GM18907 (cell line): ENCODE data around the gene PSMD11.
"Not testable (repeated sequence)": the region's sequence is repeated elsewhere in the genome, so short reads cannot be mapped to it uniquely, and the experiment has no call there.

Source experiments
- ATAC-seq: cut with Tn5 transposase; IDR thresholded peaks from one replicate; pipeline ENCODE4 v1.9.1; 2021; ENCODE audit warnings: mild to moderate bottlenecking, moderate library complexity; ENCODE audit not compliant: unreplicated experiment

PSMD11 gene

DNA sequence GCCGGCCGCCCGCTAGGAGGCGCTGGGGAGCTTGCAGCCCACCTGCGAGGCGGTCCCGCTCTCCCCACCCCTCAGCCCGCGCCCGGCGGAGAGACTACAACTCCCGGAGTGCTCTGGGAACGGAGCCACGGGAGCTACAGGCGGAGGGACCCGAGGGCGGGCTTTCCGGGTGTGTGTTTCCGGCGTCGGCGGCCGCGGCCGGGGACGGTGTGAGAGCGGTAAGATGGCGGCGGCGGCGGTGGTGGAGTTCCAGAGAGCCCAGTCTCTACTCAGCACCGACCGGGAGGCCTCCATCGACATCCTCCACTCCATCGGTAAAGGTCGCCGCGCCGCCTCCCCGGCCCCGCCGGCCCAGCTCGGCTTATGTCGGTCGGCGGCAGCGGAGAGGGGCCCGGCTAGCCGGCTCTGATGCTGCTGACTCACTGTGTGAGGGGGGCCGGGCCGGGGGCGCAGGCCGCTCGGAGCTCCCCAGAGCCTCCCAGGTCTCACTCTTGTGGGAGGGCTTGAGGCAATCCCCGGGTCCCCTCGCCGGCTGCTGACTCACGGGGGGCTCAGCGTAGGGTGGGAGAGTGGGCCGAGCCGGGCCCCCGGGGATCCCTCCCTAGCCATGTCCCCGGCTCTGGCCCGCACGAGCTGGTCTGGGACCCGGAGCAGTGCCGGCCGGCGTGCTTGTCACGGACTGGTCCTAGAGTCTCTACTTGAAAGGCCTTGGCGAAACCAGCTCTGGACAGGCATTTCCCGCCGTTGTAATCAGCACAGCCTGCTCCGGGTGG is at the start of gene PSMD11:
Gene PSMD11 (plus strand): TSS at position 210 of the 773 bp plus-strand sequence. CDS start 14 bp downstream, at position 224.
- peak; percentile 92 for ATAC-seq

DNA sequence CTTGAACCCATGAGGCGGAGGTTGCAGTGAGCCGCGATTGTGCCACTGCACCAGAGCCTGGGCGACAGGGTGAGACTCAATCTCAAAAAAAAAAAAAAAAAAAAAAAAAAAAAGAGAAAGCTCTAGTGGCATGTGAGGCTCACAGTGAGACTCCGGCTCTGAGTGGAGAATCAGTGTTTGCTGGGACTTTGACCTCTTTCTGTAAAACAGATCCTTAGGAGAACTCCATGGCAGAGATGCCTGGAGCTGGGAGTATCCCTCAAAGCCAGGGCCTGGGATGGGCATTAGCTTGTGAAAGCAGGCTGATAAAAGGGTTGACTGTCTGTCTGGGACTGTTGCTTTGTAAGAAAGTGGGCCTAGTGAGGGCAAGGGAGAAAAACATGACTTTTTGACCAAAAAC is 48.0 kb upstream of the PSMD11 start:
- no peak for ATAC-seq

DNA sequence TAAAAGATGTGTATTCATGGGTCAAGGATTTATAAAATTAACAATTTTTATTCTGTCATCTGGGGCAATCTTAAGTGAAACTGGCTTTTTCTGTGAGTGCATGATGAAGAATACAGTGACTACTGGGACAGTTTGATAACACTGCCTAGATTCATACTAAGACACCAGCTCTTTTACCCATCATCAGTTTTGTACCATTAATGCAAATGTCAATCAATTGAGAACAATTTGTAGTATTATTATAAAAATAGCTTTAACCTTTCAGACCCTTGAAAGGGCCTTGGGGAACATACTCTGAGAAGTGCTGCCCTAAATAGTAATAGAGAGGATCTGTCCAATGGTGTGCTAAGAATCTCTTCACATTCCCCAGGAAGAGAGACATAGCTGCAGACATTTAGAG is 45.4 kb upstream of the PSMD11 start:
- no peak for ATAC-seq

DNA sequence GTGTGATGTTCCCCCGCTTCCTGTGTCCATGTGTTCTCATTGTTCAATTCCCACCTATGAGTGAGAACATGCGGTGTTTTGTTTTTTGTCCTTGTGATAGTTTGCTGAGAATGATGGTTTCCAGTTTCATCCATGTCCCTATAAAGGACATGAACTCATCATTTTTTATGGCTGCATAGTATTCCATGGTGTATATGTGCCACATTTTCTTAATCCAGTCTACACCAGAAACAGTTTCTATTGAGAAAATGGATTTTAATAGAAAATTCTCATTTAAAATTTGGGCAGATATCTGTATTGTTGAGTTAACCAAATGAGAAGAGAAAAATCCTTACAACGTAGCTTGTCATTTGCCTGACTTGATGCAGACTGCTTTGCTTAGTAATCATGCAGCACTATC is 34.2 kb upstream of the PSMD11 start:
- ATAC-seq: not testable (repeated sequence)

DNA sequence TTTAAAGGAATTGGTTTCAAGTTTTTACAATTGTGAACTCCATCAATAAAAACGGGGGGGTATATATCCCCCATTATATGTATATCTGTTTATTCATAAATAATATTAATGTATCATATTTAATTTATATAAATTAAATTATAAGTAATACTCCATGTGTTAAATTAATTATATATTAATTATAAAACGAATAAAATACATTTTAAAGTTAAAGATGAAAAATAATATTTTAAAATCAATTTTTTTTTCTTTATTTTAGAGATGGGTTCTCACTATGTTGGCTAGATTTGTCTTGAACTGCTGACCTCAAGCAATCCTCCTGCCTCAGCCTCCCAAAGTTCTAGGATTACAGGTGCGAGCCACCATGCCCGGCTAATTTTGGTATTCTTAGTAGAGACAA is 17.4 kb upstream of the PSMD11 start:
- no peak for ATAC-seq

DNA sequence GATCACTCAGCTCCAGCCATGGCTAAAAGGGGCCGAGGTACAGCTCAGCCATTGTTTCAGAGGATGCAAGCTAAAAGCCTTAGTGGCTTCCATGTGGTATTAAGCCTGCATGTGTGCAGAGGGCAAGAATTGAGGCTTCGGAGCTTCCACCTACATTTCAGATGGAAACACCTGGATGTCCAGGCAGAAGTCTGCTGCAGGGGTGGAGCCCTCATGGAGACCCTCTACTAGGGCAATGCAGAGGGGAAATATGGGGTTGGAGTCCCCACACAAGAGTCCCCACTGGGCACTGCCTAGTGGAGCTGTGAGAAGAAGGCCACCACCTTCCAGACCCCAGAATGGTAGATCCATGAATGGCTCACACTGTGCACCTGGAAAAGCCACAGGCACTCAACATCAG is 14.7 kb upstream of the PSMD11 start:
- ATAC-seq: no peak

DNA sequence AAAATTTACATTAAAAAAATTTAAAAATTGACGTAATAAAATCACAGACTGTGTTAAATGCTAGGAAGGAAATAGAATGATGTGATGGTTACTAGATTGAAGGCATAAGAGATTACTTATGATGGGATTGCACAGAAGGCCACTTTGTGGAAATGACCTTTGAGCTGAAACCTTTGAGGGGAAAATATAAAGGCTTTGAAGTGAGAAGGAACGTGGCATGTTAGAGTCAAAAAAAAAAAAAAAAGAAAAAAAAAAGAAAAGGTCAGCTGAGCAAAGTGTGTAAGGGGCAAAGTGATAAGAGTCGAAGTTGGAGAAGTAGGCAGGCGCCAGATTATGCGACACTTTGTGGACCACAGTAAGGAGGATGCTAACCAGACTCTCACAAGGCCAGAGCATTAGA is 3.6 kb upstream of the PSMD11 start:
- no peak for ATAC-seq

DNA sequence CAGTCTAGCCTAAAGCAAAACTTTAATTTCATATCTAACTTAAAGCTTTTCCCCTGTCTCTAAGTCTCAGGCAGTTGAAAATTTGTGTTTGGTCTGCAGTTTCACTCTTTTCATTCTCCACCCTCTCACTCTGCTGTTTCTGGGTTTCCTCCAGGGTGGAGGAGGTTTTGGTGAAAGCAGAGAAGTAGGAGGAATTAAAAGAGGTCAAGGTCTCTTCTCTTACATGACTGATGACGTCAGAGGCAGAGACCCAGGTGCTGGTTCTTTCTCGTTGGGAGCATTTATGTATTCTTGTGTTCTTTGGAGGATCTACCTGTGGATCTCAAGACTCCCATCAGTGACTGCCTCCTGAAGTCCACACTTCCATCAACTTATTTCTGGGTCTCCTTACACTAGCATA is 2.4 kb upstream of the PSMD11 start:
- ATAC-seq: no peak

DNA sequence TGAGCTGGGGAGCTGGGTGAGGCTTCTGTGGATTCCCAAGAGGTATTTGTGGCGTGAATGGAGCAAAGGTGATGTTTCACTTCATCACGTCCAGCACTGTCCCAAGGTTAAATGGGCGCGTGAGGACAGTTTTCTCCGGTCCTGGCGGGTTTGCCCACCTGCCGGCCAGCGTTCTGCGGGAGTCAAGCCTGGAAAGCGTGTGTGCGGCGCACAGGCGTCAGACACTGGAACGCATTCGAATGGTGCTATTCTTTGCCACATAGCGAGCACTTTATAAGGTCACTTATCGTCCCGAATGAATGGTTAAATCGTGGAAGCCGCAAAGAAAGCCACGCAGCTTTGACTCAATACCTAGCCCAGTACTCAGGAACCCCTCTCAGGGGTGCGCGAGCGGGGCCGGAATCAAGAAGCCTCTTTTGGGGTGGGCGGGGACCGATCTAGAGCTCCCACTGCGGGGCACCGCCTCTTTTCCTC is 446 bp upstream of the PSMD11 start:
- peak; percentile 1 for ATAC-seq

DNA sequence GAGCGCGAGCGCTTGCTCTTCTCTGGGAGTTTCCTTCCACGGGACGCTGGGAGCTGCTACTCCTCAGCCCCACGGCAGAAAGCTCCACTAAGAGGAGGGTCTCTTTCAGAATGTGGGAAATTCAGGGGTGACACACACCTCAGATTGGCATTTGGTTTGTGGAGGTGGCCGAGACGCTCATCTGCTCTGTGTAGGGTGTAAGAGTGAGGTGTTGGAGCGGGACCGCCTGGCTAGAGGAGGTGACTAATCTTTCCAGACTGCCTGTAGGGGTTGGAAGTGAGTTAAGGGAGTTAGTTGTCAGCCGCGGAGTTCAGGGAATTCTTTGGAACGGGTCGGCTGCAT is 735 bp downstream of the PSMD11 start:
- peak; percentile 26 for ATAC-seq

DNA sequence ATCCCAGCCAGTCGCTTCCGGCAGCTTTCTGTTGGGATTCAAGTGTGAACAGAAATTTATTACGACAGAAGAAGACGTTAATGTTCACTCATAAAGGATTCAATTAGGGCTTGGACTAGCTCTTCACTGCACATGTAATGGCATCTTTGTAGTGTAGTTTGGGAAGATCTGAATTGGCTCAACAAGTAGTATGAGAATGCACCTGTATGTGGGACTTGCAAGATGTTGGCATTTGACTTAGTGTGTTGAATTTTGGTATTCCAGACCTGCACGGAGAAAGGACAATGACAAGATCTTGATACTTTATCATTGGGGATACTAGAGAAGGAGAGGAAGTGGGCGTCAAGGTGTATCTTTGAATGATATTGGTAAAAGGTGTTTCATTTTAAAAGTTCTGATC is 1.2 kb downstream of the PSMD11 start:
- ATAC-seq: no peak

DNA sequence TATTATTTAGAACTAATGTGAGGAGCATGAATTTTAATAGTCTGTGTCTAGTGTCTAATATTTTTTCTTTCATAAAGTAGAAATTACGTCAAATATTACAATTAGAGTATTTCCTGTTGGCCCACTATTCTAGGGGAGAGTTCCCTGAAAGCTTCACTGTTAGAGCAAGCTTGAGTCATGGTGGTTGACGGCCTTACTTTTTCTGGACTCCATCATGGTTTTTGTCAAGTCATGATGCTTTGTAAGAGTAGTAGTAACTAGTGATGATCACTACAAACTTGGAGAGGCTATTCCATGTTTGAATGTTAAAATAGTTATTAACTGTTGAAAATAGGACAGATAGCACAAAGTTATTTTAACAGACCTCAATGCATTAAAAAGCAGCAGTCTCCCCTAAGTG is 1.7 kb downstream of the PSMD11 start:
- no peak for ATAC-seq

DNA sequence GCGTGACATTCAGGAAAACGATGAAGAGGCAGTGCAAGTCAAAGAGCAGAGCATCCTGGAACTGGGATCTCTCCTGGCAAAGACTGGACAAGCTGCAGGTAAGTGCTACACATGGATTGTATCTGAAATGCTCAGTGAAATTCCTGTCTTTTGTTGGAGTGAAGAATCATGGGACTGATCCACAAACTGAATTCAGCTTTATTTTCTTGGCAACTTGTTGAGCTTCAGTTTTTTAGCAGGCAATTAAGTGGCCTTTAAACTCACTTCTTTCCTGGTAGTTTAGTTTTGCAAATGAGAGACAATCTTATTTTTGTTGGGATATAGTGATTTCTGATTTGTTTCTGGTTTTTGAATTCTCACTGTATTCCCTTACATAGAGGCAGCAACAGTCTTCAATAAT is 2.6 kb downstream of the PSMD11 start:
- ATAC-seq: no peak

DNA sequence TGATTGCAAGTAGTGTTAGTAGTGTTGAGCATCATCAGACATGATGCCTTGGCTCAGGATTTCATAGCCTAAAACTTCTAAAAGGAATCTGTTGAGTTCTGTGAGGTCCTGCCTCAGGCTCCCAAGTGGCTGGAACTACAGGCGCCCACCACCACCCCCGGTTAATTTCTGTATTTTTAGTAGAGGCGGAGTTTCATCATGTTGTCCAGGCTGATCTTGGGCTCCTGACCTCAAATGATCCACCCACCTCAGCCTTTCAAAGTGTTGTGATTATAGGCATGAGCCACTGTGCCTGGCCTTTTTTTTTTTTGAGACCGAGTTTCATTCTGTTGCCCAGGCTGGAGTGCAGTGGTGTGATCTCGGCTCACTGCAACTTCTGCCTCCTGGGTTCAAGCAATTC is 5.7 kb downstream of the PSMD11 start:
- ATAC-seq: no peak

DNA sequence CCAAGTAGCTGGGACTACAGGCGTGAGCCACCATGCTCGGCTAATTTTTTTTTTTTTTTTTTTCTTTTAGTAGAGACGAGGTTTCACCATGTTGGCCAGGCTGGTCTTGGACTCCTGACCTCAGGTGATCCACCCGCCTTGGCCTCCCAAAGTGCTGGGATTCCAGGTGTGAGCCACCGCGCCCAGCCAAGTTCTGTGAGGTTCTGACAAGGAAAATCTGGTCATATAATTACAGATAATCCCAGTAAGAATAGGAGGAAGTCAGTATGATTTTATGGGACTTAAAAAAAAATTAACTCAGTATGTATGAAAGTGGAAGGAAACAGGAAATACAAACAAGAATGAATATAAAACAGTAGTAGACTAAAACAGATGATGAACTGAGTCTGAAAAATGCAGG is 6.1 kb downstream of the PSMD11 start:
- not testable (repeated sequence) for ATAC-seq

DNA sequence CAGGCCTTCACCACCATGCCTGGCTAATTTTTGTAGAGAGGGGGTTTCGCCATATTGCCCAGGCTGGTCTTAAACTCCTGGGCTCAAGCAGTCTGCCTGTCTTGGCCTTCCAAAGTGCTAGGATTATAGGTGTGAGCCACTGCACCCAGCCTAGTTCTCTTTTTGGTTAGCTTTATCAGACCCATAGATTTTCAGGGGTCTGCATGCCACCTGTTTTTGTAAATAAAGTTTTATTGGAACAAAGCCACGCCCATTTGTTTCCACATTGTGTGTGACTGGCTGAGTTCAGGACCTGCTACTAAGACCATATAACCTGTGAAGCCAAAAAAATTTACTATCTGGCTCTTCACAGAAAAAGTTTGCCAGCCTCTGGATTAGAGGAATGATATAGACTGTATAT is 7.6 kb downstream of the PSMD11 start:
- no peak for ATAC-seq

DNA sequence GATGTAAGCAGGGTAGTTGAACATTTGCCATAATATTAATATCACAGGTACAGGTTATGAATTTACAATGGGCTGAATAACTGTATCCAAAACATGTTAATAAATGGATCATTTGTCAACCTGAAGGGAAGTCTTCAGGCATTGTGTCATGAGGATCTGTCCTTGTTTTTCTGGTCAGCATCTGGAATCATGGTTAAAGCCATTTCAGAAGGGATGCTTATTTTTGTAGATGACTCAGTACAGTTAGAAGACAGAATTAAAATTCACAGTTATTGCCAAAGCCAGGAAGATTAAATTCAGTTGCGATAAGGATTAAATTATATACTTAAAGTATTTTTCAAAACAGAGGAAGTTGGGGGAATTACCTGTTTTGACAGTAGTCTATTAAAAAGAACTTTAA is 8.0 kb downstream of the PSMD11 start:
- ATAC-seq: no peak

DNA sequence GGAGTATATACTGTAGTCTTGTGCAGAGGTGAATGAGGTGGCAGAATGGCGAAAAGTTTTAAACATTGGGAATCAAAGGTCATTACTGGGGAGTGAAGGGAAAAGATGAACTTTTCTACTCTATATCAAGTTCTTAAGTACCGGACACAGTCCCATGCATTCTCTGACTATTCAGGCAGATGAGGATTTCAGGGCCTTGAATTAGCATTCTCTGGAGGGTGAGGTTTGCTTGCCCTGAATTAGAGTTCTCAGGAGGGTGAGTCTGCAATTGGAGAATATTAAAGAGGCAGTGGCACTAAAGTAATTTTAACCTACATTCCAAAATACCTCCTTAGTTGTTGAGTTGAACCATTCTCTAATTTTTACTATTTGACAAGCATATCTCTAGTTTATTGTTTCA is 9.1 kb downstream of the PSMD11 start:
- no peak for ATAC-seq

DNA sequence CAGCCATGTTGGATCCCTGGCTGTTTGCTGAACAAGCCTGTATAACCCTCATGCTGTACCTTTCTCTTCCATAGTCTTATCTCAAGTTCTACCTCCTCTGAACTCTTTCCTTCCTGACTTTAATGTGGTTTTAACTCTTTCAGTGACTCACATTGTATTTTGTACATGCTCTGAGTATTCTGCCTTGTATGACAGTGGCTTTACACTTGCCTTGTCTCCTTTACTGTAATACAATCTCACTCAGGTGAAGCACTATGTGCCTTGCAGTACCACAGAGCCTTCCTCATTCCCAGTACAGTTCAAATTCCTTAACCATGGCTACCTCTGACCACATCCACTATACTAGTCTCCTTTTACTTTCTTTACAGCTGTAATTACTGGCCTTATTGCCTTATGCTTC is 14.1 kb downstream of the PSMD11 start:
- no peak for ATAC-seq

DNA sequence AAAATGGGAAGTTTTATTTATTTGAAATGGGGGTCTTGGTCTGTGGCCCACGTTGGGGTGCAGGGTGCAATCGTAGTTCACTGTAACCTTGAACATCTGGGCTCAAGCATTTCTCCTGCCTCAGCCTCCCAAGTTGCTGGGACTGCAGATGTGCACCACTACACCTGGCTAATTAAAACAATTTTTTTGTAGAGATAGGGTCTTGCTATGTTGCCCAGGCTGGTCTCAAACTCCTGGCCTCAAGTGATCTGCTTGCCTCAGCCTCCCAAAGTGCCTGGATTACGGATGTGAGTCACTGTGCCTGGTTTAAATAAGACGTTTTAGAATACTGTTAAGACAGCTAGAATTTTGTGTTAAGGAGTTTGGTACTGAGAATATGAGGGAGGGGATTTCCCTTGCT is 15.7 kb downstream of the PSMD11 start:
- no peak for ATAC-seq

DNA sequence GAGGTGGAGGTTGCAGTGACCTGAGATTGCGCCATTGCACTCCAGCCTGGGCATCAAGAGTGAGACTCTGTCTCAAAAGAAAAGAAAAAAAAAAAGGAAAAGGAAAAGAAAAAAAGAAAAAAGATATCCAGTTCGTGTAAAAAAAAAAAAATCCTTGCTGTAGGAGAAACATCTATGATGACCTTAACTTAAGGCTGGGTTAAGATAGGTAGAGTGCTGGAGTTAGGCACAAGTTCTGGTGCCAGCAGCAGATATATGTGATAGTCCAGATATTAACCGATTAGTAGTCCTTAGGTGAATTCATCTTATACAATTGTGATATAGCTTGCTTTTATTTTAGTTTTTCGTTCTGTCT is 17.2 kb downstream of the PSMD11 start:
- ATAC-seq: no peak

DNA sequence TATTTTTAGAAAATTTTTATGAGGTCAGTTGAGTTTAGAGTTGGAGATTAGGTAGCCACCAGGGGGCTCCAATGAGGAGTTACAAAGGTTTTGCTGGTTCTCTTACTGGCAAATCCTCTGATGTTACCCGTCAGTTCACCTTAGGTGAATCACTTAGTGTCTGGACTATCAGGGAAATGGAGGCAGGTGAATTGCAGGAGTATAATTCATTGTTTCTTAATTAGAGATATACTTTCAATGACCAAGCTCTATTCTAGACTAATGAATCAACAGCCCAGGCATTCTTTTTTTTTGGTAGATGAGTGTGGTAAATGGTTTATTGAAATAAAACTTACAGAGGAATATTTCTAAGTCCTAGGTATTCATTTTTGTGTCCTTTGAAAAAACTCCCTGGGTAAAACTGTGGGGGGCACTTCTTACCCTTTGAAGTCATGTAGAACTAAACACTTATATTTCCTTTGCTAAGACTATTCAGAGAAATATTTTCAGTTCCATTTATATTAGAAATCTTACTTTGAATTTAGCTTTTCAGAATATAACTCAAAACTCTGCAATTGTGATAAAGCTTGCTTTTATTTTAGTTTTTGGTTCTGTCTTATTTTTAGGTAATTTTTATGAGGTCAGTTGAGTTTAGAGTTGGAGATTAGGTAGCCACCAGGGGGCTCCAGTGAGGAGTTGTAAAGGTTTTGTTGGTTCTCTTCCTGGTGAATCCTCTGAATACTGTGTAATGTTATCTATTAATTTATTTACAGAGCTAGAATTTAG is 17.7 kb downstream of the PSMD11 start:
- ATAC-seq: no peak

DNA sequence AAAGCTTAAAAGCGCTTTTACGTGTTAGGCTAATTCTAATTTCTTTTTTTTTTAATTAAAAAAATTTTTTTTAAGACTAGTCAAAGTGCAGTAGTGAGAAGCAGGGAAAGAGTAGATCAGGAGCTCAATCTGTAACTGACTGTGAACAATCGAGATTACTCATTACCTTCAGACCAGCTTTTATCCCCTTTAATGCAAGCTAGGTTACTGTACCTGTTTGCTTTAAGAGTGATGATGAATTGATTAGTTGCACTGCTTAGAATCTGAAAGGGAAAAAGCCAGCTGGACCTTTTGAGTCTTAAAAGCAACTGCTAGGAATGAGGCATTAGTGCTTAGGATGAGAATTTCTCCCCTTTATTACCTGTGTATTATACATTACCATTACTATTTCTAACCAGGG is 19.0 kb downstream of the PSMD11 start:
- no peak for ATAC-seq
